Measurements from ENCODE around the gene HAUS2.
"Not testable (repeated sequence)": the region's sequence is repeated elsewhere in the genome, so short reads cannot be mapped to it uniquely, and the experiment has no call there.

Gene HAUS2

GRCh38 chr15:42548249-42549031 lies at the start of gene HAUS2, which contains the start of gene LRRC57:
Gene HAUS2, plus strand, starts transcription at chr15:42548838. Its CDS starts 35 bp downstream, at chr15:42548873.
Gene LRRC57, minus strand, starts transcription at chr15:42548793. Its CDS starts 359 bp downstream, at chr15:42548434.
- peak in 53 of 56 donors; percentile 10 to 86 (median 66) for DNase-seq

GRCh38 chr15:42499858-42500609 lies 48.6 kb upstream of the HAUS2 start:
- DNase-seq = peak in 1 of 56 donors; percentile 1

- no peak for DNase-seq
Measured at GRCh38 chr15:42502477-42502876, 46.2 kb upstream of the HAUS2 start.

GRCh38 chr15:42503825-42504224 lies 44.8 kb upstream of the HAUS2 start:
- DNase-seq = no peak

- no peak for DNase-seq
Measured at GRCh38 chr15:42504631-42505030, 44.0 kb upstream of the HAUS2 start.

- DNase-seq = no peak
Measured at GRCh38 chr15:42507514-42507913, 41.1 kb upstream of the HAUS2 start.

- DNase-seq = no peak
Measured at GRCh38 chr15:42508263-42508690, 40.4 kb upstream of the HAUS2 start.

- no peak for DNase-seq
Measured at GRCh38 chr15:42510258-42511006, 38.2 kb upstream of the HAUS2 start.

GRCh38 chr15:42511007-42511391 lies 37.6 kb upstream of the HAUS2 start:
- no peak for DNase-seq

GRCh38 chr15:42523331-42523730 lies 25.3 kb upstream of the HAUS2 start:
- DNase-seq = no peak

- no peak for DNase-seq
Measured at GRCh38 chr15:42528970-42529369, 19.7 kb upstream of the HAUS2 start.

- DNase-seq = no peak
Measured at GRCh38 chr15:42533246-42533645, 15.4 kb upstream of the HAUS2 start.

GRCh38 chr15:42544853-42545629 lies 3.6 kb upstream of the HAUS2 start:
- no peak for DNase-seq

GRCh38 chr15:42547918-42548248 lies 755 bp upstream of the HAUS2 start:
- peak in 2 of 56 donors; percentile 20 to 27 for DNase-seq

GRCh38 chr15:42549032-42549491 lies 424 bp downstream of the HAUS2 start:
- peak in 4 of 56 donors; percentile 5 to 24 (median 19) for DNase-seq

GRCh38 chr15:42549741-42550392 lies 1.2 kb downstream of the HAUS2 start:
- no peak for DNase-seq

- DNase-seq = no peak
Measured at GRCh38 chr15:42553554-42553953, 4.9 kb downstream of the HAUS2 start.

- DNase-seq = not testable (repeated sequence)
Measured at GRCh38 chr15:42556550-42557207, 8.0 kb downstream of the HAUS2 start.

- DNase-seq = no peak
Measured at GRCh38 chr15:42558739-42559138, 10.1 kb downstream of the HAUS2 start.

Data from amygdala (tissue), 56 donors.